Muscle layer of colon (tissue), 2 donors: ENCODE data around the gene WNK2.

Experiments used
- H3K27ac ChIP-seq: one replicate; pipeline ENCODE4 v1.7.0; 2013; ENCODE audit warnings: low read depth, mild to moderate bottlenecking, low read length, moderate library complexity
- H3K27me3 ChIP-seq, 2 donors: one replicate each; pipeline ENCODE4 v1.7.0; 2013; ENCODE audit warnings: low read length in 2 of 2, mild to moderate bottlenecking in 2 of 2; ENCODE audit not compliant: insufficient read depth in 2 of 2, control insufficient read depth in 1 of 2
- H3K36me3 ChIP-seq: one replicate; pipeline ENCODE4 v1.7.0; 2013; ENCODE audit warnings: mild to moderate bottlenecking, low read length; ENCODE audit not compliant: insufficient read depth
- H3K4me1 ChIP-seq: one replicate; pipeline ENCODE4 v1.7.0; 2013; ENCODE audit warnings: mild to moderate bottlenecking, low read length; ENCODE audit not compliant: insufficient read depth
- H3K4me3 ChIP-seq, 2 donors: one replicate each; pipeline ENCODE4 v1.7.0; 2013; ENCODE audit warnings: low read length in 2 of 2, low read depth in 1 of 2, mild to moderate bottlenecking in 1 of 2, moderate library complexity in 1 of 2
- H3K9ac ChIP-seq: one replicate; pipeline ENCODE4 v1.7.0; 2013; ENCODE audit warnings: low read length
- H3K9me3 ChIP-seq: one replicate; pipeline ENCODE4 v1.7.0; 2013; ENCODE audit warnings: mild to moderate bottlenecking, low read length
- donor health status: abdominal sarcoma.
- donor health status: Adenocarcinoma of cecum.

WNK2 gene

DNA sequence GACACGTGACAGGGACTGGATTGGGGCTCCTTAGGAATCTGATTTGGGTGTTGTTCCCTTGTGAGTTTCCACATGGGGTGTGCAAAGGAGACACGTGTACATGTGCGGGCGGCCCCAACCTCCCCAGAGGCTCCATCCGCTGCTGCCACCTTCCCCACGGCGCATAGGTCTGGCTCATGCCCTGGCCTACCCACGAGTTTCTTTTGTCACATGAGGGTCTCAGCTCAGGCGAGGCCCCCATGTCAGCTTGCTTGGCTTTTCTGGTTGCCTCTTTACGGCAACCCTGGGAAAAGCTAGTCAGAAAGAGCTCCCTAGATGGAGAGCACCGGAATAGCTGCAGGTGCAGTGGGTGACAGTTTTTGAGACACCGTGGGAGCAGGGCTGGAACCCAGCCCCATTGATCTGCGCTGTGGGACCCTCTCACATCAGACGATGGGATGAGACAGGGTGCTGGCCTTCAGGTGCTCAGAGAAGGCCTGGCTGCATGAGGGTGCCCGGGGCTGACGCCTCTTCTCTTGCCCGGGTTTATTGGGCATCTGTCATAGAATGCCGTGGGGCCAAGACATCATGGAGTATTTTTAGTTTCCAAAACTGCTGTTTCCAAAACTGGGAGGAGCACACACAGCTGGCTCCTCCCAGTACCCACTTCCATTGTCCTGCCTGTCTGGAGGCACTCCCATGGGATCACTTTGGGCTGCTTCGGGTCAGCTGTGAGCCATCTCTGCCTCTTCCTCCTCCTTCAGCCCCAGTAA lies 107.8 kb downstream of the WNK2 start:
- Histone ChIP-seq H3K27me3 (no peaks in the 10 kb centered on the region), H3K9me3 (no peaks in the 10 kb centered on the region), H3K36me3 (peaks cover 6% of the 10 kb centered on the region), H3K4me3 (no peak overlapping the region), H3K27ac (no peak overlapping the region), H3K9ac (no peak overlapping the region), H3K4me1 (no peaks in the 10 kb centered on the region)

GRCh38 chr9:93292288-93292615 lies 108.3 kb downstream of the WNK2 start:
- Histone ChIP-seq H3K9me3 (no peaks in the 10 kb centered on the region), H3K4me3 (no peak overlapping the region), H3K27me3 (no peaks in the 10 kb centered on the region), H3K36me3 (peaks cover 6% of the 10 kb centered on the region), H3K4me1 (no peaks in the 10 kb centered on the region), H3K9ac (no peak overlapping the region), H3K27ac (no peak overlapping the region)

GRCh38 chr9:93292664-93293328 lies 108.9 kb downstream of the WNK2 start:
- H3K36me3 ChIP-seq = peaks cover 6% of the 10 kb centered on the region
- H3K4me3 ChIP-seq = no peak overlapping the region
- no peaks in the 10 kb centered on the region for H3K9me3 ChIP-seq
- no peak overlapping the region for H3K9ac ChIP-seq
- no peaks in the 10 kb centered on the region for H3K27me3 ChIP-seq
- no peak overlapping the region for H3K27ac ChIP-seq
- no peaks in the 10 kb centered on the region for H3K4me1 ChIP-seq

DNA sequence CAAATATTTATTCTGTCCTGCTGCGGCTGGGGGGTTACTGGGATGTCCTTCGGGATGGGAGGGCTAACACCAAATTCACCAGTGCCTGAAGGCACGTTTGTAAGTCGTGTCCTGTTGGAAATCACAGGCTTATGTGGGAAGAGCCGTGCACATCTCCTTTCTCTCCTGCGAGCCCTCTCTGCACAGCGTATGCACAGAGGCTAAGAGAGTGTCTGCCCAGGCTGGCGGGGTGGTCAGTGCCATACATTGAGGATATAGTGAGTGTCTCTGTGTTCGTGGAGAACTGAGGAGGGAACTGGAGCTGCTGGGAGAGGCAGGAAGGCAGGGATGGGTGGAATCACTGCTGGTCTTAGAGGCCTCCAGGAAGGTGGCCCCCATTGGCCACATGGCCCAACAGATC lies 110.1 kb downstream of the WNK2 start:
- H3K4me1 ChIP-seq = no peaks in the 10 kb centered on the region
- H3K9ac ChIP-seq = no peak overlapping the region
- H3K27ac ChIP-seq = no peak overlapping the region
- peaks cover 6% of the 10 kb centered on the region for H3K36me3 ChIP-seq
- H3K27me3 ChIP-seq = no peaks in the 10 kb centered on the region
- no peak overlapping the region for H3K4me3 ChIP-seq
- H3K9me3 ChIP-seq = no peaks in the 10 kb centered on the region

DNA sequence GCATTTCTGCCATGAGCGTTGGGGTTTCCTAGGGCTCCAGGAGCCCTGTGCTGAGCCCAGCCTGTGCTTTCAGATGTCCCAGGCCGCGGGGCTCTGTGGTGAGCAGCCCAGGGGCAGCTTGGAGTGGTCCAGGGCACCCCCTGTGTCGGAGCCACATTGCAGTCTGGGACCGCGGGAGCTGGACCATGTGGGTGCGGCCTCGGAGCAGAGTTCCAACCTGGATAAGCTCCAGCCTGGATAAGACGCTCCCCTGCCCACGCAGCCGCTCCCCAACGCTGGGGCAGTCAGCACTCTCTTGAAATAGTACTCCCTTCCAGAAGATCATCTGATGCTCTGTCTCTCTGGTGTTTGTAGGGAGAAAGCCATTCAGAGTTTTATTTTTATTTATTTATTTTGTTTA lies 111.1 kb downstream of the WNK2 start:
- no peak overlapping the region for H3K27ac ChIP-seq
- H3K36me3 ChIP-seq = peaks cover 6% of the 10 kb centered on the region
- no peak overlapping the region for H3K9ac ChIP-seq
- no peaks in the 10 kb centered on the region for H3K27me3 ChIP-seq
- no peaks in the 10 kb centered on the region for H3K9me3 ChIP-seq
- no peaks in the 10 kb centered on the region for H3K4me1 ChIP-seq
- no peak overlapping the region for H3K4me3 ChIP-seq

DNA sequence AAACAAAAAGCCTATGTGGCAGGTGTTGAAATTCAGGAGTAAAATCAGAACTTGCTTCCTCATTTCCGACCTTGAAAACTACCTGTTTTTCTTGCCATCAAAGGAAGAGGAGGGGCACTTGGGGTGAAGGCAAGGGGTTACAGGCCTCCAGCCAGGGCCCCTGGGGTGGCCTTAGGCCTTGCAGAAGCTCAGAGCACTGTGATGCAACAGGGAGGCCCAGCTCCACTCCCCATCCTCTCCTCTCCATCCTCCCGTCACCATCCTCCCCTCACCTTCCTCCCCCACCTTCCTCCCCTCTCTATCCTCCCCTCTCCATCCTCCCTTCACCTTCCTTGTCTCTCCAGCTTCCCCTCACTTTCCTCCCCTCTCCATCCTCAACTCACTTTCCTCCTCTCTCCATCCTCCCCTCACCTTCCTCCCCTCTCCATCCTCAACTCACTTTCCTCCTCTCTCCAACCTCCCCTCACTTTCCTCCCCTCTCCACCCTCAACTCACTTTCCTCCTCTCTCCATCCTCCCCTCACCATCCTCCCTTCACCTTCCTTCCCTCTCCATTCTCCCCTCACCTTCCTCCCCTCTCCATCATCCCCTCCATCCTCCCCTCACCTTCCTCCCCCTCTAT lies 111.6 kb downstream of the WNK2 start:
- Histone ChIP-seq H3K27ac (no peak overlapping the region), H3K36me3 (peaks cover 7% of the 10 kb centered on the region), H3K4me3 (no peak overlapping the region), H3K9me3 (no peaks in the 10 kb centered on the region), H3K27me3 (no peaks in the 10 kb centered on the region), H3K4me1 (no peaks in the 10 kb centered on the region), H3K9ac (no peak overlapping the region)

DNA sequence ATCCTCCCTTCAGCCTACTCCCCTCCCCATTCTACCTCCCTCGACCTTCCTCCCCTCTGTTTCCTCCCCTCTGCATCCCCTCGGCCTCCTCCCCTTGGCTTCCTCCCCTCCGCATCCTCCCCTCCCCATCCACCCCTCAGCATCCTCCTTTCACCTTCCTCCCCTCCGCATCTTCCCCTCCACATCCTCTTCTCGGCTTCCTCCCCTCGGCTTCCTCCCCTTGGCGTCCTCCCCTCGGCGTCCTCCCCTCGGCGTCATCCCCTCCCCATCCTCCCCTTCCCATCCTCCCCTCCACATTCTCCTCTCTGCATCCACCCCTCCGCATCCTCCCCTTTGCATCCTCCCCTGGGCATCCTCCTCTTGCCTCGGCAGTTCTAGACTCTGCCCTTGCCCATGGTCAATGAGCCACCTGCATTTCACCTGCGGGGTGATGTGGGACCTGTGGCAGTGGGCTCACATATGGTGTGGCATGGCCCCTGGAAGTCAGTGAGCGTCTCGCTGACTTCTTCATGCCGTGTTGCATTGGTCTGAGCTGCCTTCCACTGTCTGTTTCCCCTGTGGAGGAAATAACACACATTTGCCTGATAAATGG lies 113.0 kb downstream of the WNK2 start:
- Histone ChIP-seq H3K9me3 (no peaks in the 10 kb centered on the region), H3K36me3 (peaks cover 14% of the 10 kb centered on the region), H3K27ac (no peak overlapping the region), H3K4me3 (no peak overlapping the region), H3K9ac (no peak overlapping the region), H3K27me3 (no peaks in the 10 kb centered on the region), H3K4me1 (no peaks in the 10 kb centered on the region)

- no peak overlapping the region for H3K9ac ChIP-seq
- no peaks in the 10 kb centered on the region for H3K4me1 ChIP-seq
- H3K27me3 ChIP-seq = no peaks in the 10 kb centered on the region
- H3K9me3 ChIP-seq = no peaks in the 10 kb centered on the region
- peaks cover 14% of the 10 kb centered on the region for H3K36me3 ChIP-seq
- H3K27ac ChIP-seq = no peak overlapping the region
- no peak overlapping the region for H3K4me3 ChIP-seq
Measured at GRCh38 chr9:93297659-93298497, 113.9 kb downstream of the WNK2 start.

DNA sequence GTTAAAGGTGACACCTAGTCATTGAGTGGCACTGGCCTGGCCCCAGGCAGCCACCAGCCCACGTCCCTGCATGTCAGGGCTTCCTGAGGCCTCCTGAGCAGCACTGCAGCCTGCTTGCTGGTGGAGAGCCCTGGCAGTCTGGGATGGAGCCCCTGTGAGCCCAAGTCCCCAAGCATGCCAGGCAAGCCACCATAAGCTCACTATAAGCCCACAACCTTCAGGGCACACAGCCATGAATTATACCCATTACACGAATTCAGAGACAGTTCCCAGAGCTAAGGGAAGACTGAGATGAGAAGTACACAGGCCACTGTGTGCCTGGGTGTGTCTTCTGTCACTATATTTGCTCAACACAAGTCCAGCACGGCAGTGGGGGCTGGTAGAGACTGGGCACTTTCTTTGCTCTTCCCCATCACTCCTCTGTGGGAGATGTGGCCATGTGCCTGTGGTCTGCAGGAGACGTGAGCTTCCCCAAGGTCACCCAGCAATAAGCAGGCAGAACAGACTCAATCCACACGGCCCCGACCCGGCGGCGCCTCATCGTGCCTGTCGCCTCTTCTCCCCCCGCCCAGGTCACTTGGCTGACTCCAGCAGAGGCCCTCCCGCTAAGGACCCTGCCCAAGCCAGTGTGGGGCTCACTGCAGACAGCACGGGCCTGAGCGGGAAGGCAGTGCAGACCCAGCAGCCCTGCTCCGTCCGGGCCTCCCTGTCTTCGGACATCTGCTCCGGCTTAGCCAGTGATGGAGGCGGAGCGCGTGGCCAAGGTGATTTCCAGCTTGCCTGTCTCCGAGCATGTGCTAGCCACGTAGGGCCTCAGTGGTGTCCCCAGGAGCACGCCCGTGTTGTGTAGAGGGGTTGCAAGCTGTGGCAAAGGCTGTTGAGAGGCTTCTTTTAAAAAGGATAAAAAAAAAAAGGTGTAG lies 114.8 kb downstream of the WNK2 start:
- Histone ChIP-seq H3K27me3 (no peaks in the 10 kb centered on the region), H3K27ac (no peak overlapping the region), H3K9me3 (no peaks in the 10 kb centered on the region), H3K9ac (no peak overlapping the region), H3K4me3 (no peak overlapping the region), H3K4me1 (peaks cover 4% of the 10 kb centered on the region), H3K36me3 (peaks cover 14% of the 10 kb centered on the region)

DNA sequence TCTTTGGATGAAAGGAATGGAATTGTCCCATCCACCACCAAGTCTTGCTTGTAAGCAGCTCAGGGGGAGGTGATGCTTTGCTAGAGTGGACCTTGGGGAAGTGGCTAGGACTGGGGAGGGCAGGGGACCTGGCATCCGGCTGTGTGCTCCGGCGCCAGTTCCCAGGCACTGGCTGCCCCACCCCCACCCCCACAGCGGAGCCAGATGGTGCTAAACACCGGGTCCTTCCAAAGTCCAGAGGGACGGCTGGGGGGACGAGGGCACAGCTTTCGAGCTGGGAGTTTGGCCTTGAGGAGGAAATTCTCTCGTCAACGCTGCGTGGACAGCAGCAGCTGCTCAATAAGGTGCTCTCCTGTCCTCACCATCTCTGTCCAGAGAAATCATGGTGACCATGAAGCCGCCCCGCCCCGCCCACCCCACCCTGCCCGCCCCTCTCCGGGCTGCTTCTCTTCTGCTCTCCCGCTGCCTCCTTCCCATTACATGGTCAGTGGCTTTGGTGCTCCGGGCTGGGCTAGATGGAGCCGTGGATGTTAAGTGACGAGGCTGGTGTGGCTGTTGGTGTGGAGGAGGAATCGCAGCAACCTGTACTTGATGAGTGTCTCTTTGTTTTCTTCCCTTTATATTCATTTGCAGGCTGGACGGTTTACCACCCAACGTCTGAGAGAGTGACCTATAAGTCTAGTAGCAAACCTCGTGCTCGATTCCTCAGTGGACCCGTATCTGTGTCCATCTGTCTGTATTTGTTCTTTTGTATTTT lies 115.7 kb downstream of the WNK2 start:
- Histone ChIP-seq H3K36me3 (peaks cover 8% of the 10 kb centered on the region), H3K9me3 (no peaks in the 10 kb centered on the region), H3K4me1 (peaks cover 8% of the 10 kb centered on the region), H3K27ac (no peak overlapping the region), H3K27me3 (no peaks in the 10 kb centered on the region), H3K4me3 (no peak overlapping the region), H3K9ac (no peak overlapping the region)
